Gastrocnemius medialis (tissue), 4 donors: ENCODE data around the gene MSI2.

Experiments
- CTCF ChIP-seq, 5 experiments: fragments of 450-650 bp in 3 of 5; fragments of 200-600 bp in 2 of 5; sonication (generic) in 2 of 5; IDR thresholded peaks in 4 of 5; conservative IDR thresholded peaks in 1 of 5; 1 replicate in 4 of 5; 2 replicates in 1 of 5; pipeline ENCODE4 v1.5.1; 2016 to 2019; ENCODE audit warnings: antibody characterized with exemption in 5 of 5, mild to moderate bottlenecking in 3 of 5, moderate library complexity in 3 of 5
- POLR2A ChIP-seq, 2 donors: fragments of 450-650 bp; IDR thresholded peaks; one replicate each; pipeline ENCODE4 v1.6.1; 2017; ENCODE audit warnings: antibody characterized with exemption in 2 of 2, mild to moderate bottlenecking in 2 of 2, moderate library complexity in 2 of 2

GRCh38 chr17:57715981-57716380, 459.7 kb downstream of the MSI2 start:
- TF ChIP-seq POLR2A (IDR thresholded peaks at IDR 0.05) (no peak), CTCF (IDR thresholded peaks at IDR 0.05 in 4 of 5, conservative IDR thresholded peaks at IDR 0.05 in 1 of 5) (no peak)
